Panc1 (cell line): ENCODE measurements around the gene SUGCT. TPM values are rescaled to one million over a fixed set of nuclear protein-coding genes. Genes with fewer than 3 reads are reported as not detected.

Source experiments
- ATAC-seq: fragments of 200-7000 bp; cut with Tn5 transposase; 2 replicates; pipeline ENCODE4 v1.9.1; 2020; ENCODE audit warnings: mild to moderate bottlenecking, moderate library complexity
- BruUV-seq: library from RNA; stranded (reverse); fragments of 400-500 nt; replicated peaks from 2 replicates; lab custom pipeline; 2021; lab: Mats Ljungman, UMichigan
- CTCF ChIA-PET: fragments of 300-600 bp; sonication (Branson Sonifier 250); formaldehyde crosslinking; loops from one replicate; lab custom pipeline; 2022; ENCODE audit warnings: antibody characterized with exemption; lab: Charles Lee
- POLR2A ChIA-PET: fragments of 300-600 bp; sonication (Branson Sonifier 250); formaldehyde crosslinking; loops from one replicate; lab custom pipeline; 2022; ENCODE audit warnings: antibody characterized with exemption; lab: Charles Lee
- DNase-seq: peaks from one replicate; pipeline ENCODE4 v3.0.0-alpha.2; 2010; ENCODE audit warnings: low read depth, low spot score
- H3K27ac ChIP-seq: 2 replicates; pipeline ENCODE4 v1.5.1; 2011; ENCODE audit warnings: mild to moderate bottlenecking, low read length, inconsistent platforms
- H3K27me3 ChIP-seq: fragments of 200-500 bp; sonication (Bioruptor generic); 2 replicates; pipeline ENCODE4 v1.6.0; 2014; ENCODE audit warnings: low read length, inconsistent platforms; ENCODE audit not compliant: control insufficient read depth, insufficient read depth
- H3K36me3 ChIP-seq: fragments of 200-500 bp; sonication (Bioruptor generic); 2 replicates; pipeline ENCODE4 v1.5.1; 2014; ENCODE audit warnings: inconsistent platforms, mild to moderate bottlenecking, low read length, moderate library complexity; ENCODE audit not compliant: control insufficient read depth, insufficient read depth
- H3K4me1 ChIP-seq: 2 replicates; pipeline ENCODE4 v1.5.1; 2011; ENCODE audit warnings: inconsistent platforms, mild to moderate bottlenecking, low read length, moderate library complexity; ENCODE audit not compliant: control insufficient read depth, insufficient read depth
- H3K4me3 ChIP-seq, 2 experiments: 2 replicates each; pipeline ENCODE4 v1.5.1; 2011 to 2012; ENCODE audit warnings: low read depth in 2 of 2, low read length in 2 of 2, mild to moderate bottlenecking in 2 of 2, inconsistent platforms in 1 of 2, moderate library complexity in 1 of 2
- H3K9me3 ChIP-seq: fragments of 200-500 bp; sonication (Bioruptor generic); 2 replicates; pipeline ENCODE4 v1.5.1; 2014; ENCODE audit warnings: low read depth, mild to moderate bottlenecking, inconsistent platforms, low read length, moderate library complexity; ENCODE audit not compliant: control insufficient read depth, insufficient read depth
- POLR2AphosphoS5 ChIP-seq: IDR thresholded peaks from 2 replicates; pipeline ENCODE4 v1.6.1; 2012; ENCODE audit warnings: mild to moderate bottlenecking, low read depth, low read length, moderate library complexity
- REST ChIP-seq, 2 experiments: IDR thresholded peaks; 2 replicates each; pipeline ENCODE4 v1.6.1; 2011 to 2012; ENCODE audit warnings: low read depth in 2 of 2, control low read depth in 1 of 2, low read length in 1 of 2, mild to moderate bottlenecking in 1 of 2, moderate library complexity in 1 of 2; ENCODE audit not compliant: insufficient read depth in 1 of 2
- SIN3A ChIP-seq: IDR thresholded peaks from 2 replicates; pipeline ENCODE4 v1.6.1; 2012; ENCODE audit warnings: low read depth, mild to moderate bottlenecking, low read length, moderate library complexity, borderline replicate concordance; ENCODE audit not compliant: insufficient read depth
- TCF7L2 ChIP-seq: IDR thresholded peaks from 2 replicates; pipeline ENCODE4 v1.6.1; 2011; ENCODE audit warnings: mild to moderate bottlenecking, low read depth, low read length, inconsistent platforms
- in situ Hi-C: cut with HindIII; loops from 2 replicates; pipeline ENCODE4 v1.10.0; 2016; ENCODE audit warnings: low sequenced_read_pairs, low pct_unique_long_range_greater_than_20kb
- intact Hi-C: fragments of 100-400 bp; cut with micrococcal nuclease; formaldehyde crosslinking; loops from one replicate; pipeline ENCODE4 v1.10.0; 2022; ENCODE audit not compliant: unreplicated experiment
- total RNA-seq: library from RNA; stranded (reverse); gene quantifications from one replicate; pipeline ENCODE4 v1.2.1, GENCODE V29; 2021; ENCODE audit not compliant: unreplicated experiment
- TF ChIP-seq, protein P1 (sequence below): fragments of 450-650 bp; IDR thresholded peaks from 2 replicates; pipeline ENCODE4 v1.5.1; 2017; ENCODE audit warnings: mild to moderate bottlenecking

SUGCT gene
- total RNA-seq, 1 experiment from 2014 or later = 3.1 TPM

DNA sequence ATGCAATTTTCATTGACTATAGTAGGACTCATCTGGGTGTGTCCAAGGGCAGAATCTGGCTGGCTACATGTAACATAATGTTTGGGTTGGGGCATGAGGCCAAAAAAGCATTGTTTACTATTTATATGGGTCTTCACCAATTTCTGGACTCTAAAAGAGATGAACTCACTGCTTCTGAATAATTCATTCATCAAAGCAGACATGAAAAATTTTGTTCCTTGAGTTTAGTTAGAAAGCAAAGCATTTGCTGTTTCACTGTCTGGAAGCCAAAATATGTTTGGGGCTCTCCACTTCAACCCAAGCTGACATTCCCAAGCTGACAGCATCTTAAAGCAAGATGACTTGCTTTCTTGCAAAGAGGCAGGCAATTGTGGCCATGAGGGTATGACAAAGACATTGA lies 670.6 kb downstream of the SUGCT start:
- no peaks in the 10 kb centered on the region for H3K4me1 ChIP-seq
- intact Hi-C loops = no loop called here
- no peaks in the 10 kb centered on the region for H3K27me3 ChIP-seq
- no TSS peak for BruUV-seq
- H3K27ac ChIP-seq = no peak overlapping the region
- DNase-seq (no peak), ATAC-seq (no peak)
- CTCF ChIA-PET = no interaction called here
- in situ Hi-C loops = no loop called here
- H3K36me3 ChIP-seq = no peaks in the 10 kb centered on the region
- H3K4me3 ChIP-seq = no peak overlapping the region
- POLR2A ChIA-PET = no interaction called here
- TF ChIP-seq REST (IDR thresholded peaks at IDR 0.05; ENCODE audit: insufficient read depth in 1 of 2, low read depth in 2 of 2, low read length in 1 of 2) = no peak
- TF ChIP-seq, protein P1, sequence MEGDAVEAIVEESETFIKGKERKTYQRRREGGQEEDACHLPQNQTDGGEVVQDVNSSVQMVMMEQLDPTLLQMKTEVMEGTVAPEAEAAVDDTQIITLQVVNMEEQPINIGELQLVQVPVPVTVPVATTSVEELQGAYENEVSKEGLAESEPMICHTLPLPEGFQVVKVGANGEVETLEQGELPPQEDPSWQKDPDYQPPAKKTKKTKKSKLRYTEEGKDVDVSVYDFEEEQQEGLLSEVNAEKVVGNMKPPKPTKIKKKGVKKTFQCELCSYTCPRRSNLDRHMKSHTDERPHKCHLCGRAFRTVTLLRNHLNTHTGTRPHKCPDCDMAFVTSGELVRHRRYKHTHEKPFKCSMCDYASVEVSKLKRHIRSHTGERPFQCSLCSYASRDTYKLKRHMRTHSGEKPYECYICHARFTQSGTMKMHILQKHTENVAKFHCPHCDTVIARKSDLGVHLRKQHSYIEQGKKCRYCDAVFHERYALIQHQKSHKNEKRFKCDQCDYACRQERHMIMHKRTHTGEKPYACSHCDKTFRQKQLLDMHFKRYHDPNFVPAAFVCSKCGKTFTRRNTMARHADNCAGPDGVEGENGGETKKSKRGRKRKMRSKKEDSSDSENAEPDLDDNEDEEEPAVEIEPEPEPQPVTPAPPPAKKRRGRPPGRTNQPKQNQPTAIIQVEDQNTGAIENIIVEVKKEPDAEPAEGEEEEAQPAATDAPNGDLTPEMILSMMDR = no peak
- TF ChIP-seq TCF7L2 = no peak
- no peak for TF ChIP-seq POLR2AphosphoS5
- no peak for TF ChIP-seq SIN3A
- H3K9me3 ChIP-seq = no peaks in the 10 kb centered on the region

DNA sequence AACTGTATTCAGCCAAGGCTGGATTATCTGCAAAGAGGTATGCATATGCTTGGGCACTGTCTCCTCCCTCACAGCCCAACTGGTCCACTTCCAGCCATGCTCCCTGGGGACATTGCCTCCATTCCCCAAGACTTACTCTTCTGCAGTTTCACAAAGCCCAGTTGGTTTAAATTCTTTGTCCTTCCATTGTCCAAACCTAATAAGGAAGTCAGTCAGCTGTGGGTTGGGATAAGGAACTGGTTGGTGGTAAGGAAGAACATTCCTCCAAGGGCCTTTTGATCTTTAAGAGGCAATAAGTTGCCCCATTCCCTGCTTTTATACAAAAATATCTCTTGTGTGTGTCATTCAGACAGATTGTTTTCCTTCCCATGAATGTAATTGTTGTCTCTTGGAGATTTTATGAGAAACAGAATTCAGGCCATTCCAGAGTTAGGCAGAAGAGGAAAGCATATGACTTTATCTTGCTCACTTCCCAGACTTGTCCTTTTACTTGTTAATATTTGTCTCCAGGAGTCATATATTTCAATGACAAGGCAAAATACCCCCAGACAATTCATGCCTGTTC lies 673.7 kb downstream of the SUGCT start:
- intact Hi-C loops = no loop called here
- ATAC-seq = no peak
- in situ Hi-C loops = no loop called here
- ChIA-PET CTCF (no interaction called here), POLR2A (no interaction called here)
- no peaks in the 10 kb centered on the region for H3K4me1 ChIP-seq
- H3K36me3 ChIP-seq = no peaks in the 10 kb centered on the region
- no peak for TF ChIP-seq TCF7L2
- TF ChIP-seq POLR2AphosphoS5 = no peak
- no peaks in the 10 kb centered on the region for H3K9me3 ChIP-seq
- no peak overlapping the region for H3K4me3 ChIP-seq
- no peaks in the 10 kb centered on the region for H3K27me3 ChIP-seq
- DNase-seq = no peak
- H3K27ac ChIP-seq = no peak overlapping the region
- BruUV-seq = no TSS peak

GRCh38 chr7:40810274-40810673 lies 675.5 kb downstream of the SUGCT start:
- Histone ChIP-seq H3K36me3 (no peaks in the 10 kb centered on the region), H3K9me3 (no peaks in the 10 kb centered on the region), H3K27ac (no peak overlapping the region), H3K4me3 (no peak overlapping the region), H3K27me3 (no peaks in the 10 kb centered on the region), H3K4me1 (no peaks in the 10 kb centered on the region)
- DNase-seq (no peak), ATAC-seq (no peak)
- intact Hi-C loops = no loop called here
- BruUV-seq = no TSS peak
- TF ChIP-seq POLR2AphosphoS5 = no peak
- no peak for TF ChIP-seq TCF7L2
- no peak for TF ChIP-seq REST (IDR thresholded peaks at IDR 0.05; ENCODE audit: insufficient read depth in 1 of 2, low read depth in 2 of 2, low read length in 1 of 2)
- TF ChIP-seq SIN3A = no peak
- TF ChIP-seq, protein P1 = no peak
- CTCF ChIA-PET = no interaction called here
- in situ Hi-C loops = no loop called here
- POLR2A ChIA-PET = no interaction called here
